BJ (cell line): ENCODE data around the gene DNAJB2. TPM values are rescaled to one million over a fixed set of nuclear protein-coding genes. Genes with fewer than 3 reads are reported as not detected.
"Not testable (repeated sequence)": the region's sequence is repeated elsewhere in the genome, so short reads cannot be mapped to it uniquely, and the experiment has no call there.

Source experiments
- CTCF ChIA-PET: fragments of 350-600 bp; formaldehyde crosslinking; extraction: SDS; loops from one replicate; lab custom pipeline; 2021; ENCODE audit warnings: antibody characterized with exemption, inconsistent platforms; lab: Yijun Ruan, JAX
- POLR2A ChIA-PET: fragments of 300-600 bp; sonication (Branson Sonifier 250); formaldehyde crosslinking; extraction: SDS; loops from one replicate; lab custom pipeline; 2021; ENCODE audit warnings: antibody characterized with exemption; lab: Charles Lee
- DNase-seq: peaks from one replicate; pipeline ENCODE4 v3.0.0-alpha.2; 2011; ENCODE audit warnings: low read depth
- H3K27me3 ChIP-seq: 2 replicates; pipeline ENCODE4 v1.6.0; 2011; ENCODE audit warnings: low read length; ENCODE audit not compliant: control insufficient read depth, insufficient read depth
- H3K36me3 ChIP-seq: 2 replicates; pipeline ENCODE4 v1.5.1; 2011; ENCODE audit warnings: low read length; ENCODE audit not compliant: control insufficient read depth, insufficient read depth
- H3K4me3 ChIP-seq: 2 replicates; pipeline ENCODE4 v1.5.1; 2011; ENCODE audit warnings: low read depth, mild to moderate bottlenecking, control low read depth, low read length
- CTCF ChIP-seq: IDR thresholded peaks from 2 replicates; pipeline ENCODE4 v1.5.1; 2011; ENCODE audit warnings: low read depth, mild to moderate bottlenecking, control low read depth, inconsistent platforms, low read length, moderate library complexity; ENCODE audit not compliant: insufficient read depth
- polyA plus RNA-seq: library from polyadenylated mRNA; depleted of rRNA; stranded (reverse); fragments of >200 nt; gene quantifications from 2 replicates; pipeline ENCODE4 v1.2.3, GENCODE V29; 2011

The DNAJB2 gene
- polyA plus RNA-seq, 1 experiment = 57.3 TPM

- POLR2A ChIA-PET = interaction anchor here (0.6 kb wide), 1 partner anchor 164 kb away, joined by 4 read pairs; the partner anchor contains the start of gene DES
Measured at GRCh38 chr2:219253753-219254589, 25.2 kb upstream of the DNAJB2 start, which contains the start of gene TUBA4A. Gene TUBA4A, minus strand, starts transcription at chr2:219253918. Its CDS starts 60 bp downstream, at chr2:219253858.

GRCh38 chr2:219254590-219255201, 24.5 kb upstream of the DNAJB2 start:
- ChIA-PET CTCF (interaction anchor here (1.3 to 9.5 kb wide), 3 partner anchors 23 to 83 kb away, joined by 3 to 61 read pairs (median 24); partner anchors contain the start of gene DNAJB2), POLR2A (no interaction called here)
- Histone ChIP-seq H3K36me3 (no peaks in the 10 kb centered on the region), H3K27me3 (peaks cover 6% of the 10 kb centered on the region), H3K4me3 (peak overlapping the region; percentile 52)
- TF ChIP-seq CTCF = 0 out of 2 replicates have a peak, but pooled peaks have one; percentile 1
- no peak for DNase-seq

More at GRCh38 chr2:219253753-219254589, 25.2 kb upstream of the DNAJB2 start, which contains the start of gene TUBA4A:
- DNase-seq = no peak
- Histone ChIP-seq H3K36me3 (no peaks in the 10 kb centered on the region), H3K27me3 (peaks cover 5% of the 10 kb centered on the region), H3K4me3 (peak within 1 kb of the TSS; percentile 52)
- CTCF ChIA-PET = interaction anchor here (0.9 to 9.5 kb wide), 5 partner anchors 9 to 83 kb away, joined by 3 to 61 read pairs (median 4); partner anchors contain the start of gene DNAJB2
- peak; percentile 4; the same call in 1 of the 2 replicates for TF ChIP-seq CTCF

GRCh38 chr2:219258942-219259341, 20.2 kb upstream of the DNAJB2 start:
- DNase-seq, H3K4me3 ChIP-seq, H3K36me3 ChIP-seq, POLR2A ChIA-PET: not testable (repeated sequence)
- CTCF ChIA-PET = interaction anchor here (0.8 to 3.6 kb wide), 3 partner anchors 9 to 36 kb away, joined by 3 to 16 read pairs (median 4); no protein-coding TSS in a partner anchor
- H3K27me3 ChIP-seq = peaks cover 12% of the 10 kb centered on the region

GRCh38 chr2:219261024-219261855, 17.9 kb upstream of the DNAJB2 start:
- Histone ChIP-seq H3K36me3 (no peaks in the 10 kb centered on the region), H3K4me3 (no peak overlapping the region), H3K27me3 (peaks cover 9% of the 10 kb centered on the region)
- ChIA-PET CTCF (interaction anchor here (1.1 to 3.9 kb wide), 4 partner anchors 9 to 34 kb away, joined by 3 to 33 read pairs (median 6); partner anchors contain the start of gene DNAJB2), POLR2A (no interaction called here)
- DNase-seq = no peak
- TF ChIP-seq CTCF = no peak

- ChIA-PET POLR2A (no interaction called here), CTCF (interaction anchor here (0.6 to 1.3 kb wide), 2 partner anchors 10 to 189 kb away, joined by 3 to 11 read pairs; no protein-coding TSS in a partner anchor)
- Histone ChIP-seq H3K27me3 (peaks cover 3% of the 10 kb centered on the region), H3K4me3 (no peak overlapping the region), H3K36me3 (no peaks in the 10 kb centered on the region)
- no peak for DNase-seq
- TF ChIP-seq CTCF = no peak
Measured at GRCh38 chr2:219266232-219266631, 12.9 kb upstream of the DNAJB2 start.
